ENCODE measurements around the gene IRF9.

DNA sequence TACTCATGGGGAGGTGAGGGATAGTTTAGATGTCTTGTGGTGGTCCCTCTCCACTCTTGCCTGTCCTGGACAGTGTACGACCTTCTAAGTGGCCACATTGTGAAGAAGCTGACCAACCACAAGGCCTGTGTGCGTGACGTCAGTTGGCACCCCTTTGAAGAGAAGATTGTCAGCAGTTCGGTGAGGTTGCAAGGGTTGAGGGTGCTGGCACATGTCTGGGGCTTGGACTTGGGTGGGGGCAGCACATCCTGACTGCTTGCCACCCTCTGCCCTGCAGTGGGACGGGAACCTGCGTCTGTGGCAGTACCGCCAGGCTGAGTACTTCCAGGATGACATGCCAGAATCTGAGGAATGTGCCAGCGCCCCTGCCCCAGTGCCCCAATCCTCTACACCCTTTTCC, 38.2 kb upstream of the IRF9 start:
- no peak for TF ChIP-seq CREB1 (IDR thresholded peaks at IDR 0.05)
- TF ChIP-seq CREB1 (CRISPR knock-in tag; IDR thresholded peaks at IDR 0.05) = no peak
- TF ChIP-seq CEBPB (IDR thresholded peaks at IDR 0.05; ENCODE audit: borderline replicate concordance, low read depth, low read length) = no peak
- no peak for TF ChIP-seq CTCF (CRISPR knock-in tag; IDR thresholded peaks at IDR 0.05)
- TF ChIP-seq HDAC2 (CRISPR knock-in tag; IDR thresholded peaks at IDR 0.05) = no peak
- no peak for TF ChIP-seq KAT2B (IDR thresholded peaks at IDR 0.05; ENCODE audit: borderline replicate concordance, low read depth, low read length)
- no peak for TF ChIP-seq ISL2 (CRISPR knock-in tag; IDR thresholded peaks at IDR 0.05)
- TF ChIP-seq, protein P1, sequence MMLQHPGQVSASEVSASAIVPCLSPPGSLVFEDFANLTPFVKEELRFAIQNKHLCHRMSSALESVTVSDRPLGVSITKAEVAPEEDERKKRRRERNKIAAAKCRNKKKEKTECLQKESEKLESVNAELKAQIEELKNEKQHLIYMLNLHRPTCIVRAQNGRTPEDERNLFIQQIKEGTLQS (CRISPR knock-in tag; IDR thresholded peaks at IDR 0.05) = no peak
- no peak for TF ChIP-seq RARG (CRISPR knock-in tag; IDR thresholded peaks at IDR 0.05; ENCODE audit: low read depth)
- TF ChIP-seq EHMT2 (IDR thresholded peaks at IDR 0.05; ENCODE audit: borderline replicate concordance, low read depth, low read length) = no peak
- TF ChIP-seq POLR2A (IDR thresholded peaks at IDR 0.05; ENCODE audit: insufficient read depth in 1 of 2, low read depth in 2 of 2, low read length in 2 of 2) = peak in 1 of 2 experiments; percentile 34; a peak in 2 of 4 replicates
- TF ChIP-seq NAIF1 (CRISPR knock-in tag; IDR thresholded peaks at IDR 0.05; ENCODE audit: borderline replicate concordance) = no peak
- no peak for TF ChIP-seq MAFG (CRISPR knock-in tag; IDR thresholded peaks at IDR 0.05)
- TF ChIP-seq HMGXB3 (CRISPR knock-in tag; IDR thresholded peaks at IDR 0.05; ENCODE audit: borderline replicate concordance) = no peak
- no peak for TF ChIP-seq PHF8 (CRISPR knock-in tag; IDR thresholded peaks at IDR 0.05)

Measured in HepG2 (cell line).